A673 (cell line): Measurements from ENCODE around the gene GALNT10.

Experiments
- CTCF ChIP-seq: fragments of 300-800, 200-600 bp; sonication (generic); conservative IDR thresholded peaks from 2 replicates; pipeline ENCODE4 v1.5.1; 2017; ENCODE audit warnings: low read depth, mild to moderate bottlenecking, antibody characterized with exemption, low read length, moderate library complexity, mixed read lengths
- EZH2 ChIP-seq: fragments of 200-600 bp; sonication (generic); IDR thresholded peaks from 2 replicates; pipeline ENCODE4 v1.6.1; 2017; ENCODE audit warnings: borderline replicate concordance, low read depth, mild to moderate bottlenecking, mixed read lengths, antibody characterized with exemption, low read length; ENCODE audit not compliant: poor library complexity, severe bottlenecking

DNA sequence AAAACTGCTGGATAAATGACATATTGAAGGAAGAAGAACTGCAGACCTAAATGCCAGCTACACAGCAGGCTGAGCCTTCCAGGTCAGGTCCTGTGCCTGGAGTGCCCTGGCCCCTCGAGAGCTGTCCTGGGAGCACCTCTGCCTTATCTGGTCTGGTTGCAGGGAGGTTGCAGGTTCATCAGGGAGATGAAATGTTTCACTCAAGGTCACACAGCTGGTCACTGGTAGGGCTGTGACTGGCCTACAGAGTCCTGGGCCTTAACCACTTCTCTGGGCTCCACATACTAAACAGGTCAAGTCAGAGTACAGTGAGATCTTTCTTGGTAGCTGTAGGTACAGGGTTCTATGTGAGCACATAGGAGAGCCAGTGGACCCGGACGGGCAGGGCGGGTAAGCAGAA lies 16.7 kb downstream of the GALNT10 start:
- TF ChIP-seq CTCF (no peak), EZH2 (no peak)
